Kidney (tissue), 14 donors: ENCODE results near the gene PARP11. TPM values are rescaled to one million over a fixed set of nuclear protein-coding genes. Genes with fewer than 3 reads are reported as not detected.

Experiments
- DNase-seq, 5 donors: peaks; one replicate each; pipeline ENCODE4 v3.0.0-alpha.2; 2013 to 2020
- FAIRE-seq: peaks from 2 replicates; lab custom pipeline; 2012; peaks lifted over from hg19 to GRCh38; lab: Jason Lieb, UNC
- H3K27ac ChIP-seq, 2 donors: one replicate each; pipeline ENCODE4 v1.7.0; 2013; ENCODE audit warnings: low read depth in 2 of 2, low read length in 2 of 2, inconsistent platforms in 1 of 2
- H3K27me3 ChIP-seq: one replicate; pipeline ENCODE4 v1.7.1; 2013; ENCODE audit warnings: low read length, inconsistent platforms; ENCODE audit not compliant: control insufficient read depth, insufficient read depth
- H3K36me3 ChIP-seq, 3 donors: one replicate each; pipeline versions ENCODE4 v1.7.0 to v1.7.1; 2013; ENCODE audit warnings: low read length in 3 of 3, control low read depth in 1 of 3, inconsistent platforms in 1 of 3; ENCODE audit not compliant: insufficient read depth in 3 of 3, control insufficient read depth in 2 of 3
- H3K4me1 ChIP-seq, 3 donors: one replicate each; pipeline versions ENCODE4 v1.7.0 to v1.7.1; 2013; ENCODE audit warnings: low read length in 3 of 3, inconsistent platforms in 1 of 3, low read depth in 1 of 3; ENCODE audit not compliant: control insufficient read depth in 2 of 3, insufficient read depth in 2 of 3
- H3K4me3 ChIP-seq, 3 donors: one replicate each; pipeline versions ENCODE4 v1.7.0 to v1.8.1; 2013; ENCODE audit warnings: low read length in 3 of 3, control low read depth in 1 of 3, inconsistent platforms in 1 of 3
- H3K9ac ChIP-seq, 3 donors: one replicate each; pipeline versions ENCODE4 v1.7.0 to v1.7.1; 2013; ENCODE audit warnings: low read length in 3 of 3, control low read depth in 1 of 3, inconsistent platforms in 1 of 3
- H3K9me3 ChIP-seq, 3 donors: one replicate each; pipeline versions ENCODE4 v1.7.0 to v1.7.1; 2013; ENCODE audit warnings: low read length in 3 of 3, control low read depth in 1 of 3, inconsistent platforms in 1 of 3; ENCODE audit not compliant: control insufficient read depth in 2 of 3, insufficient read depth in 1 of 3
- intact Hi-C: fragments of 100-400 bp; cut with DNase I; formaldehyde crosslinking; loops from one replicate; pipeline ENCODE4 v1.11.1; 2022
- polyA plus RNA-seq: library from polyadenylated mRNA; stranded (reverse); fragments of 350-450 nt; fragmentation: Illumina TruSeq; extraction: RNeasy Lipid Tissue Mini Kit (QIAGEN cat#74804); gene quantifications from one replicate; pipeline ENCODE4 v1.2.3, GENCODE V29; 2014; ENCODE audit warnings: low read depth, low replicate concordance; ENCODE audit not compliant: insufficient read depth
- total RNA-seq: library from RNA; stranded (reverse); fragmentation: NEBNext Ultra II Directional; extraction: Animal tissue kit (Norgen Biotek cat#: 25700); gene quantifications from one replicate; pipeline ENCODE4 v1.2.1, GENCODE V29; 2021
- TF ChIP-seq, protein P1 (sequence below): IDR thresholded peaks from 3 replicates; pipeline ENCODE4 v1.5.1; 2012; ENCODE audit warnings: mild to moderate bottlenecking, moderate library complexity, borderline replicate concordance; ENCODE audit not compliant: insufficient read depth; ENCODE audit errors: extremely low read depth
- donor health status: control.
- donor health status: control.
- donor health status: control.
- donor health status: control.
- donor health status: control.
- donor health status: DM: yes; HTN: yes; CAD: no.
- donor health status: Normal renal cell carcinoma (clear cell type).

The PARP11 gene
- total and polyA plus RNA-seq, 2 donors from 2014 or later: 2.6 to 13.1 TPM

DNA sequence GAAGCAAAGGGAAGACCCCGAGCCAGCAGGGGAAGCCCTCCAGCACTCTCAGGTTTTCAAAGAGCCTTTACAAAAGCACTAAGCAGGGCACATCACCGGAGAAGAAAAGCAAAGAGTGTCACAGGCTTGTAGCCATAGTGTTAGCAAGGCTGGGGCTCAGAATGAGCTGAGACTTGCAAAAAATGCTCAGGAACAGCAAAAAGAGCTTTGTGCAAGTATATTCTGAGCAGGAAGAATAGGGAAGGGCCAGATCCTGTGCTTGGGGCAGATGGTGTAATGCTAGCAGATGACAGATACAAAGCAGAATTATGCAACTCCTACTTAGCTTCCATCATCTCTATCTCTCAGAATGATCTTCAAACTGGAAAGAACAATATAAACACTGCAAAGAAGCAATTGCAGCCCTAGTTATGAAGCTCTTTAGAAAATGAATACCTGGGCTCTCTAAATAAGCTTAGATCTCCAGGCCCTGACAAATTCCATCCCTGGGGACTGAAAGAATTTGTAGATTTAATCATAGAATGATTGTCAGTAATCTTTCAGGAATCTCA is 23.7 kb upstream of the PARP11 start:
- intact Hi-C loops: loop anchor here (10.0 kb wide), 1 partner anchor 88 kb away; no protein-coding TSS in a partner anchor
- TF ChIP-seq, protein P1, sequence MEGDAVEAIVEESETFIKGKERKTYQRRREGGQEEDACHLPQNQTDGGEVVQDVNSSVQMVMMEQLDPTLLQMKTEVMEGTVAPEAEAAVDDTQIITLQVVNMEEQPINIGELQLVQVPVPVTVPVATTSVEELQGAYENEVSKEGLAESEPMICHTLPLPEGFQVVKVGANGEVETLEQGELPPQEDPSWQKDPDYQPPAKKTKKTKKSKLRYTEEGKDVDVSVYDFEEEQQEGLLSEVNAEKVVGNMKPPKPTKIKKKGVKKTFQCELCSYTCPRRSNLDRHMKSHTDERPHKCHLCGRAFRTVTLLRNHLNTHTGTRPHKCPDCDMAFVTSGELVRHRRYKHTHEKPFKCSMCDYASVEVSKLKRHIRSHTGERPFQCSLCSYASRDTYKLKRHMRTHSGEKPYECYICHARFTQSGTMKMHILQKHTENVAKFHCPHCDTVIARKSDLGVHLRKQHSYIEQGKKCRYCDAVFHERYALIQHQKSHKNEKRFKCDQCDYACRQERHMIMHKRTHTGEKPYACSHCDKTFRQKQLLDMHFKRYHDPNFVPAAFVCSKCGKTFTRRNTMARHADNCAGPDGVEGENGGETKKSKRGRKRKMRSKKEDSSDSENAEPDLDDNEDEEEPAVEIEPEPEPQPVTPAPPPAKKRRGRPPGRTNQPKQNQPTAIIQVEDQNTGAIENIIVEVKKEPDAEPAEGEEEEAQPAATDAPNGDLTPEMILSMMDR: no peak
- H3K36me3 ChIP-seq: no peaks in the 10 kb centered on the region
- no peaks in the 10 kb centered on the region for H3K27me3 ChIP-seq
- FAIRE-seq: no peak
- no peak for DNase-seq
- no peak overlapping the region for H3K9ac ChIP-seq
- no peak overlapping the region for H3K27ac ChIP-seq
- no peaks in the 10 kb centered on the region for H3K9me3 ChIP-seq
- no peaks in the 10 kb centered on the region for H3K4me1 ChIP-seq
- no peak overlapping the region for H3K4me3 ChIP-seq

DNA sequence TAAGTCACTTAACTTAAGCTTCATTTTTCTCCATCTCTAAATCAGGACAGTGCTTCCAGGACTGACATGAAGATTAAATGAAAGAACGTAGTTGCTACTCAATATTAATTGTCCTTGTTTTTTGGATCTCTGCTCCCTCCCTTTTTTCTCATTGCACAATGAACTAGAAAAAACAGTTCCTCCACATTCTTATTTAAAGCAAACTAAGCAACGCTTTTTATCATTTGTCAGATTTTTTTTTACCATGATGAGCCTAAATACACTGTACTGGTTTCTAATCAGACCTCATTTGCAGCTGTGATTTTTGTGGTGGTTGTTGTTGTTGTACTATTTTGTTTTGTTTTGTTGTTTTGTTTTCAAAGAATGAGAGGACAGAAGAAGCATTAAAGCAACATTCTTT is 23.2 kb upstream of the PARP11 start:
- Histone ChIP-seq H3K27ac (no peak overlapping the region), H3K36me3 (no peaks in the 10 kb centered on the region), H3K9me3 (no peaks in the 10 kb centered on the region), H3K27me3 (no peaks in the 10 kb centered on the region), H3K4me1 (no peaks in the 10 kb centered on the region), H3K9ac (no peak overlapping the region), H3K4me3 (no peak overlapping the region)
- TF ChIP-seq, protein P1: no peak
- no peak for FAIRE-seq
- intact Hi-C loops: loop anchor here (10.0 kb wide), 1 partner anchor 88 kb away; no protein-coding TSS in a partner anchor
- no peak for DNase-seq

- intact Hi-C loops: loop anchor here (10.0 kb wide), 1 partner anchor 92 kb away; no protein-coding TSS in a partner anchor
- no peaks in the 10 kb centered on the region for H3K4me1 ChIP-seq
- H3K9ac ChIP-seq: no peak overlapping the region
- TF ChIP-seq, protein P1: no peak
- no peaks in the 10 kb centered on the region for H3K9me3 ChIP-seq
- H3K36me3 ChIP-seq: no peaks in the 10 kb centered on the region
- no peak overlapping the region for H3K4me3 ChIP-seq
- DNase-seq: no peak
- H3K27ac ChIP-seq: no peak overlapping the region
- H3K27me3 ChIP-seq: no peaks in the 10 kb centered on the region
- no peak for FAIRE-seq
Measured at GRCh38 chr12:3892631-3893030, 19.4 kb upstream of the PARP11 start.

DNA sequence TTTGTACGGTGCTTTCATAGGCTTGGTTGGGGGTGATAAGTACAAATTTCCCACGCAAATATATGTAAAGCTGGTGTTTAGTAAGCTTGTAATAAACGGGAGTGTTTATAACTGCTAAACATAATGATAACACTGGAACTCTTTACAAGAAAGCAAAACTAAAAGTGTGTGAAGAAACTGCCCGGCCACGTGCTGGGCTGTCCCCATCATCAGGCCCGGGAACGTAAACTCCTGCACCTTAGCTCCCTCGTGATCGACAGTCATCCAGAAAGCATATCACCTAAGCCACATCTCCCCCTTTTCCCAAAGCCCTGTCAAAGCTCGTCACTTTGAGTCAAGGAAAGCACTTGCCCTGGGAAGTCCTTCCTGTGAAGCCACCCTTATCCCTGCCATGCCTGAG is 18.0 kb upstream of the PARP11 start:
- Histone ChIP-seq H3K9ac (no peak overlapping the region), H3K27ac (no peak overlapping the region), H3K9me3 (no peaks in the 10 kb centered on the region), H3K27me3 (no peaks in the 10 kb centered on the region), H3K4me1 (no peaks in the 10 kb centered on the region), H3K4me3 (no peak overlapping the region), H3K36me3 (no peaks in the 10 kb centered on the region)
- DNase-seq (no peak), FAIRE-seq (no peak)
- intact Hi-C loops: loop anchor here (10.0 kb wide), 1 partner anchor 94 kb away; no protein-coding TSS in a partner anchor
- TF ChIP-seq, protein P1: no peak
